Right atrium auricular region (tissue), 2 donors: ENCODE data around the gene NHS. TPM values are rescaled to one million over a fixed set of nuclear protein-coding genes. Genes with fewer than 3 reads are reported as not detected.

Experiments
- DNase-seq: peaks from one replicate; pipeline ENCODE4 v3.0.0-alpha.2; 2019; ENCODE audit warnings: low spot score
- H3K27ac ChIP-seq, 2 donors: fragments of 200-600 bp; sonication (generic); 1 replicate in 1 of 2; 2 replicates in 1 of 2; pipeline ENCODE4 v1.5.1; 2016 to 2019
- H3K27me3 ChIP-seq, 2 donors: fragments of 200-600 bp; sonication (generic); one replicate each; pipeline versions ENCODE4 v1.5.1 to v1.6.0; 2017 to 2019
- H3K36me3 ChIP-seq: fragments of 200-600 bp; sonication (generic); one replicate; pipeline ENCODE4 v1.5.1; 2016
- H3K4me1 ChIP-seq, 2 donors: fragments of 200-600 bp; sonication (generic); one replicate each; pipeline versions ENCODE4 v1.5.1 to v1.6.0; 2017 to 2019
- H3K4me3 ChIP-seq, 2 donors: fragments of 200-600 bp; sonication (generic); 1 replicate in 1 of 2; 2 replicates in 1 of 2; pipeline ENCODE4 v1.5.1; 2017 to 2019; ENCODE audit warnings: mild to moderate bottlenecking in 1 of 2, moderate library complexity in 1 of 2
- H3K9me3 ChIP-seq, 2 donors: fragments of 200-600 bp; sonication (generic); one replicate each; pipeline ENCODE4 v1.5.1; 2019
- total RNA-seq, 2 donors: library from RNA; depleted of rRNA; stranded (reverse); fragments of >200 nt; gene quantifications; one replicate each; pipeline ENCODE4 v1.1.0, GENCODE V29; 2016
- TF ChIP-seq, protein P1 (sequence below), 2 donors: fragments of 200-600 bp; sonication (generic); IDR thresholded peaks; one replicate each; pipeline ENCODE4 v1.5.1; 2019; ENCODE audit warnings: antibody characterized with exemption in 2 of 2

The NHS gene
- total RNA-seq, 2 donors from 2014 or later, result 0.59 to 2.0 TPM

DNA sequence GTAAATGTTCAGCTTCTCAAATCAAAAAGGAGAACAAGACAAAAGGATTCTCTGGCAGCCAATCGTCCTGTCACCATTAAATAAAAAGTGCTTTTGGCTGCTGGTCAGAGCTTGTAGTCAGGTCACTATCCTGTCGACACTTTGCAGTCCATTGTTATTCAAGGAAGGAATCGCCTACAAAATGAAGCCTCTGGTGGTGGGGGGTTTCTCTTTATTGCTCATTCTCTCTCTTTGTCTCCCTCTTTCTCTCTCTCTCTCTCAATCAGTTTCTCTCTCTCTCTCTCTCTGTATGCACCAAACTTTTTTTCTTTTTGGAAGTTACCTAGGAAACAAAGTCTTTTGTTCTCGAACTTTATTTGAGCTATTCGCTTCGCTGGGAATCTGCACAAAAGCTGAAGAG, 344.7 kb downstream of the NHS start:
- DNase-seq, result no peak
- Histone ChIP-seq H3K4me3 (no peak overlapping the region), H3K9me3 (no peaks in the 10 kb centered on the region), H3K4me1 (no peaks in the 10 kb centered on the region), H3K27me3 (no peaks in the 10 kb centered on the region), H3K27ac (no peak overlapping the region), H3K36me3 (no peaks in the 10 kb centered on the region)
- TF ChIP-seq, protein P1, sequence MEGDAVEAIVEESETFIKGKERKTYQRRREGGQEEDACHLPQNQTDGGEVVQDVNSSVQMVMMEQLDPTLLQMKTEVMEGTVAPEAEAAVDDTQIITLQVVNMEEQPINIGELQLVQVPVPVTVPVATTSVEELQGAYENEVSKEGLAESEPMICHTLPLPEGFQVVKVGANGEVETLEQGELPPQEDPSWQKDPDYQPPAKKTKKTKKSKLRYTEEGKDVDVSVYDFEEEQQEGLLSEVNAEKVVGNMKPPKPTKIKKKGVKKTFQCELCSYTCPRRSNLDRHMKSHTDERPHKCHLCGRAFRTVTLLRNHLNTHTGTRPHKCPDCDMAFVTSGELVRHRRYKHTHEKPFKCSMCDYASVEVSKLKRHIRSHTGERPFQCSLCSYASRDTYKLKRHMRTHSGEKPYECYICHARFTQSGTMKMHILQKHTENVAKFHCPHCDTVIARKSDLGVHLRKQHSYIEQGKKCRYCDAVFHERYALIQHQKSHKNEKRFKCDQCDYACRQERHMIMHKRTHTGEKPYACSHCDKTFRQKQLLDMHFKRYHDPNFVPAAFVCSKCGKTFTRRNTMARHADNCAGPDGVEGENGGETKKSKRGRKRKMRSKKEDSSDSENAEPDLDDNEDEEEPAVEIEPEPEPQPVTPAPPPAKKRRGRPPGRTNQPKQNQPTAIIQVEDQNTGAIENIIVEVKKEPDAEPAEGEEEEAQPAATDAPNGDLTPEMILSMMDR (IDR thresholded peaks at IDR 0.05), result no peak

DNA sequence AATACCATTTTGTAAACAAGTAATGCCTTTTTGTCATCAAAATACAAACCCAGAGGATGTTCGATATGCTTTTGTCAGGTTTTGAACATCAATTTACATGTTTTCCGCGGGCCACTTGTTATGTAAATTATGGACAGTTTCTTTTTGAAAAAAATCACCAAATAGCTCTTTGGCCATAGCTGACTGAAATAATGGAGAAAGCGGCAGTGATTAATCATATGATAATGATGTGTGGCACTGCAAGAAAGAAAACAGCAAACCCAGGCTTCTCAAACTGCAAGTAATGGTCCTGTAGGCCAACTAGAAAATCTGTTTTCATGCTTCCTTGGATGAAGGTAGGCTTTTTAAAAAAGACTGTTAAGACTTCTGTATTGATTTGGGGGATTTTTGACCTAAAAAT, 346.7 kb downstream of the NHS start:
- Histone ChIP-seq H3K36me3 (no peaks in the 10 kb centered on the region), H3K27ac (no peak overlapping the region), H3K4me3 (no peak overlapping the region), H3K4me1 (no peaks in the 10 kb centered on the region), H3K27me3 (no peaks in the 10 kb centered on the region), H3K9me3 (no peaks in the 10 kb centered on the region)
- TF ChIP-seq, protein P1 (IDR thresholded peaks at IDR 0.05), result no peak
- DNase-seq, result no peak

DNA sequence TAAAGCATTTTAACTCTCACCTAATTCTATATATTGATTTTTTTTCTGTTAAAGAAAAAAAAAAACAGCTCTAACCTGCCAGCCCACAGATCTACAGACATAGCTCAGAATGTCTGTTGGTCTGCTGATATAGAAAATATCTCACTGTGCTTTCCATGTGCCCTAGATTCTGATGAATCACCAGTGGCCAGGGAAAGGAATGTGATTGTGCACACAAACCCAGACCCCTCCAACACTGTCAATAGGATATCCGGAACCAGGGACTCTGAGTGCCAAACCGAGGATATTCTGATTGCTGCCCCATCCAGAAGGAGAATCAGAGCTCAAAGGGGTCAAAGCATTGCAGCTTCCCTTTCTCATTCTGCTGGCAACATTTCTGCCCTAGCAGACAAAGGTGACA, 350.2 kb downstream of the NHS start:
- Histone ChIP-seq H3K27me3 (no peaks in the 10 kb centered on the region), H3K4me3 (no peak overlapping the region), H3K4me1 (no peaks in the 10 kb centered on the region), H3K36me3 (no peaks in the 10 kb centered on the region), H3K27ac (no peak overlapping the region), H3K9me3 (no peaks in the 10 kb centered on the region)
- TF ChIP-seq, protein P1 (IDR thresholded peaks at IDR 0.05), result no peak
- no peak for DNase-seq

DNA sequence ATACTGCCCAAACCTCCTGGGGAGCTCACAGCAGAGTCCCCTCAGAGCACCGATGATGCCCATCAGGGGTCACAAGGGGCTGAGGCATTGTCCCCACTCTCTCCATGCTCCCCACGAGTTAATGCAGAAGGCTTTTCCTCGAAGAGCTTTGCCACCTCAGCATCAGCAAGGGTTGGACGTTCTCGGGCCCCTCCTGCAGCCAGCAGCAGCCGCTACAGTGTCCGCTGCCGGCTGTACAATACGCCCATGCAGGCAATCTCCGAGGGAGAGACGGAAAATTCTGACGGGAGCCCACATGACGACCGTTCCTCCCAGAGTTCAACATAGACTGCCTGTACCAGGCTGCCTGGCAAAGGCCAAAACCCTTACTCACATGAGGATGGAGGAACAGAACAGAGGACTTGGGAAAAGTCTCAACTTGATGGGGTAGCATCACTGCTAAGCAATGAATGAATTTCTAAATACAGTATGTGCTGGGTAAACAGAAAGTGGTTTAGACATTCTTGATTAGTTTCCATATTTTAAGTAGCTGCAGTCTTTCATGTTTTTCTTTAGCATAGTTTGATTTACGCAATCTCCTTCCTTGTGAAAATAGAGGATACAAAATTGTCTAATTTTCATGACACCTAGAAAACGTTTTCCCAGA, 357.3 kb downstream of the NHS start:
- Histone ChIP-seq H3K27ac (no peak overlapping the region), H3K27me3 (no peaks in the 10 kb centered on the region), H3K4me3 (no peak overlapping the region), H3K4me1 (no peaks in the 10 kb centered on the region), H3K36me3 (no peaks in the 10 kb centered on the region), H3K9me3 (no peaks in the 10 kb centered on the region)
- TF ChIP-seq, protein P1 (IDR thresholded peaks at IDR 0.05), result no peak
- no peak for DNase-seq

DNA sequence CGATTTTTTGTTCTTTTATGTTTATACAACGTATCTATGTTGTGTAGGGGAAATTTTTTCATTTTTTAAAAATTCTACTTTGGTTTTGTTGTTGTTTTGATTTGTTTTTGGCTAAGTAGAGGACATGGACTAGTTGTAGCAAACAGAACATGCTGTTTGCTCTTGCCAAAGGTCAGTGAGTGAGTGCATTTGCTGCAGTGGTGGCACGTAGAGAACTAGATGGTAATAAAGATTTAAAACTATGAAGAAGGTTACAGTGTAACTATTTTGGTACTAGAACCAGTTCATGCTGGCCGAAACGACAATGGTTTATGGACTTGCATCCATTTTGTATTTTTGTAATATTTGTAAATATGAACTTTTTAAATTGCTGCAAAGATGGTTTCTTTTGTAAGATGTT, 360.4 kb downstream of the NHS start:
- no peaks in the 10 kb centered on the region for H3K9me3 ChIP-seq
- peaks cover 0 to 9% of the 10 kb centered on the region in 2 donors for H3K4me1 ChIP-seq
- TF ChIP-seq, protein P1 (IDR thresholded peaks at IDR 0.05), result no peak
- no peaks in the 10 kb centered on the region for H3K36me3 ChIP-seq
- H3K27me3 ChIP-seq, result no peaks in the 10 kb centered on the region
- H3K27ac ChIP-seq, result no peak overlapping the region
- DNase-seq, result no peak
- H3K4me3 ChIP-seq, result no peak overlapping the region

DNA sequence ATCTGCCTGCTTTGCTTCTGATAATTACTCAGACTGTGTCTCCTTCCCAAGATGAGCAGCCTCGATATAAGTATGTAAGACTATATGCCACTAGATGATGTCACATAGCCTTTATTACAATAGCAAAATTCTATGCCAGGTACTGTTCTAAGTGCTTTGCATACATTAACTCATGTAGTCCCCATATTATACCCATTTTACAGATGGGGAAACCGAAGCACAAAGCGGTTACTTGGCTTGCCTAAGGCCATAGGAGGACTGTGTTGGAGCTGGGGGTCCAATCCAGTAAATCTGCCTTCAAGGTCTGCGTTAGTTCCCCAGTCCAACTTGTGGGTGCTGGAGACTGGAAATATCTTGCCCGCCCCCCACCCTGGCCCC, 361.5 kb downstream of the NHS start:
- TF ChIP-seq, protein P1 (IDR thresholded peaks at IDR 0.05), result no peak
- DNase-seq, result no peak
- peaks cover 0 to 9% of the 10 kb centered on the region in 2 donors for H3K4me1 ChIP-seq
- H3K27ac ChIP-seq, result peak overlapping the region; percentile 59 to 90
- peak overlapping the region; percentile 29 to 42 for H3K4me3 ChIP-seq
- no peaks in the 10 kb centered on the region for H3K36me3 ChIP-seq
- H3K9me3 ChIP-seq, result no peaks in the 10 kb centered on the region
- no peaks in the 10 kb centered on the region for H3K27me3 ChIP-seq
